ENCODE results near the gene SENP6.
A peak's percentile ranks its signal among the peaks of the same experiment; 100 is the strongest.

SENP6 gene

DNA sequence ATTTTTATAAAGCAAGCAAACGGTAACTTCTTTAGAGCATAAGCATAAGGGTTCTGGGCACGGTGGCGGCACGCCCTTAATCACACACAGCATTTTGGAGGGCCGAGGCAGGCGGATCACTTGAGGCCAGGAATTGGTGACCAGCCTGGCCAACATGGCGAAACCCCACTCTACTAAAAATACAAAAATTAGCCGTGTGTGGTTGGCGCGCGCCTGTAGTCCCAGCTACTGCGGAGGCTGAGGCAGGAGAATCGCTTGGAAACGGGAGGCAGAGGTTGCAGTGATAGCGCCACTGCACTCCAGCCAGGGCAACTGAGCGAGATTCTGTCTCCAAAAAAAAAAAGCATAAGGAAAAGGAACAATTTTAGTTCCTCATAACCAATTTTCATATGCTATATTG is 2.6 kb downstream of the SENP6 start:
- Histone ChIP-seq H3K4me1 (ENCODE audit: control insufficient read depth in 1 of 2, insufficient read depth in 1 of 2, low read depth in 1 of 2, low read length in 1 of 2) (peaks cover 69 to 71% of the 10 kb centered on the region in 2 experiments), H3K4me3 (ENCODE audit: low read depth in 1 of 2, low read length in 1 of 2) (peak overlapping the region in 1 of 2 experiments; percentile 88), H3K9me3 (no peaks in the 10 kb centered on the region), H3K27me3 (no peaks in the 10 kb centered on the region), H3K27ac (peak overlapping the region; percentile 87), H3K36me3 (no peaks in the 10 kb centered on the region)
- TF ChIP-seq, protein P1, sequence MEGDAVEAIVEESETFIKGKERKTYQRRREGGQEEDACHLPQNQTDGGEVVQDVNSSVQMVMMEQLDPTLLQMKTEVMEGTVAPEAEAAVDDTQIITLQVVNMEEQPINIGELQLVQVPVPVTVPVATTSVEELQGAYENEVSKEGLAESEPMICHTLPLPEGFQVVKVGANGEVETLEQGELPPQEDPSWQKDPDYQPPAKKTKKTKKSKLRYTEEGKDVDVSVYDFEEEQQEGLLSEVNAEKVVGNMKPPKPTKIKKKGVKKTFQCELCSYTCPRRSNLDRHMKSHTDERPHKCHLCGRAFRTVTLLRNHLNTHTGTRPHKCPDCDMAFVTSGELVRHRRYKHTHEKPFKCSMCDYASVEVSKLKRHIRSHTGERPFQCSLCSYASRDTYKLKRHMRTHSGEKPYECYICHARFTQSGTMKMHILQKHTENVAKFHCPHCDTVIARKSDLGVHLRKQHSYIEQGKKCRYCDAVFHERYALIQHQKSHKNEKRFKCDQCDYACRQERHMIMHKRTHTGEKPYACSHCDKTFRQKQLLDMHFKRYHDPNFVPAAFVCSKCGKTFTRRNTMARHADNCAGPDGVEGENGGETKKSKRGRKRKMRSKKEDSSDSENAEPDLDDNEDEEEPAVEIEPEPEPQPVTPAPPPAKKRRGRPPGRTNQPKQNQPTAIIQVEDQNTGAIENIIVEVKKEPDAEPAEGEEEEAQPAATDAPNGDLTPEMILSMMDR (IDR thresholded peaks at IDR 0.05) = no peak

- TF ChIP-seq, protein P1 (IDR thresholded peaks at IDR 0.05) = no peak
- H3K27ac ChIP-seq = peak overlapping the region; percentile 85
- no peaks in the 10 kb centered on the region for H3K9me3 ChIP-seq
- H3K4me3 ChIP-seq (ENCODE audit: low read depth in 1 of 2, low read length in 1 of 2) = no peak overlapping the region
- peaks cover 83 to 84% of the 10 kb centered on the region in 2 experiments for H3K4me1 ChIP-seq (ENCODE audit: control insufficient read depth in 1 of 2, insufficient read depth in 1 of 2, low read depth in 1 of 2, low read length in 1 of 2)
- H3K27me3 ChIP-seq = no peaks in the 10 kb centered on the region
- no peaks in the 10 kb centered on the region for H3K36me3 ChIP-seq
Observed at GRCh38 chr6:75605635-75606034, 4.0 kb downstream of the SENP6 start.

DNA sequence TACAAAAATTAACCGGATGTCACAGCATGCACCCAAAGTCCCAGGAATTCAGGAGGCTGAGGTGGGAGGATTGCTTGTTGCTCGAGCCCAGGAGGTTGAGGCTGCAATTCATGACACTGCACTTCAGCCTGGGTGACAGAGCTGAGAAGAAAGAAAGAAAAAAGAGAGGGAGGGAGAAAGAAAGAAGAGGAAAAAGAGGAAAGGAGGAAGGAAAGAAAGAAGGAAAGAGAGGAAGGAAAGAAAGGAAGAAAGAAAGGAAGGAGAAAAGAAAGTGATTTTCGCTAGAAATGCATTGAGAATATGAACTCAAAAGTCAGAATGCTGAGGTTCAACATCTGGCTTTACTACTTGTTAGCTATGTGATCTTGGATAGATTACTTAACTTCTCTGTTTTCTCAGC is 6.6 kb downstream of the SENP6 start:
- peak overlapping the region; percentile 85 for H3K27ac ChIP-seq

GRCh38 chr6:75608956-75609533 is 7.4 kb downstream of the SENP6 start:
- Histone ChIP-seq H3K27ac (peak overlapping the region; percentile 85), H3K36me3 (no peaks in the 10 kb centered on the region), H3K27me3 (no peaks in the 10 kb centered on the region), H3K4me3 (ENCODE audit: low read depth in 1 of 2, low read length in 1 of 2) (peak overlapping the region; percentile 26 to 27), H3K9me3 (no peaks in the 10 kb centered on the region), H3K4me1 (ENCODE audit: control insufficient read depth in 1 of 2, insufficient read depth in 1 of 2, low read depth in 1 of 2, low read length in 1 of 2) (peaks cover 98 to 99% of the 10 kb centered on the region in 2 experiments)
- TF ChIP-seq, protein P1 (IDR thresholded peaks at IDR 0.05) = no peak

More for the DNA sequence above, 6.6 kb downstream of the SENP6 start:
- no peaks in the 10 kb centered on the region for H3K36me3 ChIP-seq
- H3K4me1 ChIP-seq (ENCODE audit: control insufficient read depth in 1 of 2, insufficient read depth in 1 of 2, low read depth in 1 of 2, low read length in 1 of 2) = peaks cover 98 to 99% of the 10 kb centered on the region in 2 experiments
- peak overlapping the region; percentile 26 to 27 for H3K4me3 ChIP-seq (ENCODE audit: low read depth in 1 of 2, low read length in 1 of 2)
- TF ChIP-seq, protein P1 (IDR thresholded peaks at IDR 0.05) = no peak
- no peaks in the 10 kb centered on the region for H3K9me3 ChIP-seq
- no peaks in the 10 kb centered on the region for H3K27me3 ChIP-seq

DNA sequence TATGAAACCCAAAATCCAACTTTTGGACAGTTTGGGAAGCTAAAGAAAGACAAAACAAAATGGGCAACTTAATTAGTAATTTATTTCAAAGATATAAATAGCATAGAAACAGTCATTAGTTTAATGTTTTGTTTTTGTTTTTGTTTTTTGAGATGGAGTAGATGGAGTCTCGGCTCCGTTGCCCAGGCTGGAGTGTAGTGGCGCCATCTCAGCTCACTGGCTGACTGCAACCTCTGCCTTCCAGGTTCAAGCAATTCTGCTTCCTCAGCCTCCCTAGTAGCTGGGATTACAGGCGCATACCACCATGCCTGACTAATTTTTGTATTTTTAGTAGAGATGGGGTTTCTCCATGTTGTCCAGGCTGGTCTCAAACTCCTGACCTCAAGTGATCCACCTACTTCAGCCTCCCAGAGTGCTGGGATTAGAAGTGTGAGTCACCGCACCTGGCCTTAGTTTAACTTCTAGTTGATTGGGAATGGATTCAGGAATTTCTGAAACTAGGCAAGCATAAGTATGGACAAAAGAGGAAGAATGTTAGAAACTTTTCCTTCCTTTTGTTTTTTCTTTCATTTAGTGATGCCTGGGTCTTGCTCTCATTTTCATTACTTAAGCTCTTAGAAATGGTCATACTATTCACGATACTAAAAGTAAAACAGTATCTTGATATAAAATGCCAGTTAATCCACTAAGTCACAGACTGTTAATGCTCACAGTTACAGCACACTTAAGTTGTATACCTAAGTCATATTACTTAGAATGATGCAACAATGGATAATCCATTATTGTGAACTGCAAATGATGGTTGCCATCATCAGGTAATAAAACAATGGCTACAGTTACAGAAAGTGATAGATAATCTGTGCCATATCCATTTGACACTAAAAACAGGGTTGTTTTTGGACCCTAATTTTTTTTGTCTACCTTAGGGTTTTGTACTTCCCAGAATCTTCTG is 8.2 kb downstream of the SENP6 start:
- Histone ChIP-seq H3K36me3 (no peaks in the 10 kb centered on the region), H3K4me1 (ENCODE audit: control insufficient read depth in 1 of 2, insufficient read depth in 1 of 2, low read depth in 1 of 2, low read length in 1 of 2) (peaks cover 95 to 99% of the 10 kb centered on the region in 2 experiments), H3K9me3 (no peaks in the 10 kb centered on the region), H3K4me3 (ENCODE audit: low read depth in 1 of 2, low read length in 1 of 2) (peak overlapping the region in 1 of 2 experiments; percentile 27), H3K27ac (peak overlapping the region; percentile 85), H3K27me3 (no peaks in the 10 kb centered on the region)
- TF ChIP-seq, protein P1 (IDR thresholded peaks at IDR 0.05) = no peak

Measured in neutrophil (primary cell).